ENCODE measurements around the gene IQCF2. TPM values are rescaled to one million over a fixed set of nuclear protein-coding genes. Genes with fewer than 3 reads are reported as not detected.
"Not testable (repeated sequence)": the region's sequence is repeated elsewhere in the genome, so short reads cannot be mapped to it uniquely, and the experiment has no call there.

Gene IQCF2
- total RNA-seq, 1 donor = not detected

DNA sequence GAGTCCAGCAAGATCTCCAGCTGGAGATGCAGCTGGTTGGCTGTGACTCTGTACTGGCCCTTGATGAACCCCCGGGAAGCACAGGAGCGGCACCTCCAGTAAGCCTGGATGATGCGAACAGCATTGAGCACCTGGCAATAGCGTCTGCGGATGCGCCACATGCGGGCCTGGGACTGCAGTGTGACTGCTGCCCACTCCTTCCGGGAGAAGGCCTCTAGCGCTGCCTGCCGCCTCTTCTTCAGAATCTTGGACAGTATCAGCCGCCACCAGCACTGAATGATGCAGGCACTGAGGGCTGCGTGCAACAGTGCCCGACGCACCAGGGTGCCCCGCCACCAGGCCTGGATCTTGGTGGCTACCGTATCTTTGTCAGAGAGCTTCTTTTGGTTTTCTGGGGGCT, 33.5 kb downstream of the IQCF2 start:
- H3K27ac ChIP-seq (ENCODE audit: low read depth, low read length) = no peak overlapping the region
- H3K4me3 ChIP-seq (ENCODE audit: insufficient read depth, low read length) = no peak overlapping the region
- no peak for DNase-seq (ENCODE audit: insufficient read length, low spot score, missing footprints)
- H3K27me3 ChIP-seq (ENCODE audit: insufficient read depth, low read length) = no peaks in the 10 kb centered on the region
- no peaks in the 10 kb centered on the region for H3K9me3 ChIP-seq (ENCODE audit: low read depth, low read length)
- H3K79me2 ChIP-seq (ENCODE audit: insufficient read depth, low read length) = no peaks in the 10 kb centered on the region
- H3K4me2 ChIP-seq (ENCODE audit: insufficient read depth, low read length) = no peak overlapping the region
- H2AFZ ChIP-seq (ENCODE audit: low read length) = no peak overlapping the region
- H4K20me1 ChIP-seq (ENCODE audit: insufficient read depth, low read length) = no peaks in the 10 kb centered on the region
- TF ChIP-seq, protein P1, sequence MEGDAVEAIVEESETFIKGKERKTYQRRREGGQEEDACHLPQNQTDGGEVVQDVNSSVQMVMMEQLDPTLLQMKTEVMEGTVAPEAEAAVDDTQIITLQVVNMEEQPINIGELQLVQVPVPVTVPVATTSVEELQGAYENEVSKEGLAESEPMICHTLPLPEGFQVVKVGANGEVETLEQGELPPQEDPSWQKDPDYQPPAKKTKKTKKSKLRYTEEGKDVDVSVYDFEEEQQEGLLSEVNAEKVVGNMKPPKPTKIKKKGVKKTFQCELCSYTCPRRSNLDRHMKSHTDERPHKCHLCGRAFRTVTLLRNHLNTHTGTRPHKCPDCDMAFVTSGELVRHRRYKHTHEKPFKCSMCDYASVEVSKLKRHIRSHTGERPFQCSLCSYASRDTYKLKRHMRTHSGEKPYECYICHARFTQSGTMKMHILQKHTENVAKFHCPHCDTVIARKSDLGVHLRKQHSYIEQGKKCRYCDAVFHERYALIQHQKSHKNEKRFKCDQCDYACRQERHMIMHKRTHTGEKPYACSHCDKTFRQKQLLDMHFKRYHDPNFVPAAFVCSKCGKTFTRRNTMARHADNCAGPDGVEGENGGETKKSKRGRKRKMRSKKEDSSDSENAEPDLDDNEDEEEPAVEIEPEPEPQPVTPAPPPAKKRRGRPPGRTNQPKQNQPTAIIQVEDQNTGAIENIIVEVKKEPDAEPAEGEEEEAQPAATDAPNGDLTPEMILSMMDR (IDR thresholded peaks at IDR 0.05; ENCODE audit: extremely low read depth, low read depth, low read length) = no peak
- H3K4me1 ChIP-seq (ENCODE audit: insufficient read depth, low read length) = no peaks in the 10 kb centered on the region
- H3K36me3 ChIP-seq (ENCODE audit: insufficient read depth, low read length) = no peaks in the 10 kb centered on the region

GRCh38 chr3:51896607-51897305, 35.3 kb downstream of the IQCF2 start:
- no peak overlapping the region for H3K4me3 ChIP-seq (ENCODE audit: insufficient read depth, low read length)
- no peaks in the 10 kb centered on the region for H3K27me3 ChIP-seq (ENCODE audit: insufficient read depth, low read length)
- H2AFZ ChIP-seq (ENCODE audit: low read length) = no peak overlapping the region
- H3K27ac ChIP-seq (ENCODE audit: low read depth, low read length) = no peak overlapping the region
- no peaks in the 10 kb centered on the region for H3K36me3 ChIP-seq (ENCODE audit: insufficient read depth, low read length)
- no peak overlapping the region for H3K4me2 ChIP-seq (ENCODE audit: insufficient read depth, low read length)
- no peaks in the 10 kb centered on the region for H4K20me1 ChIP-seq (ENCODE audit: insufficient read depth, low read length)
- TF ChIP-seq, protein P1 (IDR thresholded peaks at IDR 0.05; ENCODE audit: extremely low read depth, low read depth, low read length) = no peak
- H3K4me1 ChIP-seq (ENCODE audit: insufficient read depth, low read length) = no peaks in the 10 kb centered on the region
- no peak for DNase-seq (ENCODE audit: insufficient read length, low spot score, missing footprints)
- H3K79me2 ChIP-seq (ENCODE audit: insufficient read depth, low read length) = no peaks in the 10 kb centered on the region
- H3K9me3 ChIP-seq (ENCODE audit: low read depth, low read length) = no peaks in the 10 kb centered on the region

GRCh38 chr3:51897391-51897790, 36.0 kb downstream of the IQCF2 start:
- Histone ChIP-seq H3K9me3 (ENCODE audit: low read depth, low read length) (no peaks in the 10 kb centered on the region), H3K36me3 (ENCODE audit: insufficient read depth, low read length) (no peaks in the 10 kb centered on the region)

DNA sequence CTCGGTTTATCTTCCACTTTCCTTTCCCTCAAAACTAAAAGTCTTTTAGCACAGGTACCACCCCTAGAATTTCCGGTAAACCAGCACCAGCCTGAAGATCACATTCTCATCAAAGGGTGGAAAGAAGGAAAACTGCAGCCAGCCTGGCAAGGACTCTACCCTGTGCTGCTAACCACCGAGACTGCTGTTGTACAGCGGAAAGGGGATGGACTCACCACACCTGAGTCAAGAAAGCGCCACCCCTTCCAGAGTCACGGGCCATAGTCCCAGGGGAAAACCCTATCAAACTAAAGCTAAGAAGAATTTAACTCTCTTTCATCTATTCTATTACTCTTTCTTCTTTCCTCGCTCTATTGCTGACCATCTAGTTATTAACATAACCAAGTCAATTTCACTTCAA, 38.6 kb downstream of the IQCF2 start:
- H3K4me1 ChIP-seq (ENCODE audit: insufficient read depth, low read length); H4K20me1 ChIP-seq (ENCODE audit: insufficient read depth, low read length); H3K27ac ChIP-seq (ENCODE audit: low read depth, low read length); H3K9me3 ChIP-seq (ENCODE audit: low read depth, low read length); H3K4me3 ChIP-seq (ENCODE audit: insufficient read depth, low read length); H3K36me3 ChIP-seq (ENCODE audit: insufficient read depth, low read length); H3K4me2 ChIP-seq (ENCODE audit: insufficient read depth, low read length); DNase-seq (ENCODE audit: insufficient read length, low spot score, missing footprints); H3K79me2 ChIP-seq (ENCODE audit: insufficient read depth, low read length); H3K27me3 ChIP-seq (ENCODE audit: insufficient read depth, low read length); H2AFZ ChIP-seq (ENCODE audit: low read length): not testable (repeated sequence)

More at GRCh38 chr3:51897391-51897790, 36.0 kb downstream of the IQCF2 start:
- Histone ChIP-seq H3K27me3 (ENCODE audit: insufficient read depth, low read length) (no peaks in the 10 kb centered on the region), H3K4me2 (ENCODE audit: insufficient read depth, low read length) (no peak overlapping the region), H3K4me3 (ENCODE audit: insufficient read depth, low read length) (no peak overlapping the region), H3K4me1 (ENCODE audit: insufficient read depth, low read length) (no peaks in the 10 kb centered on the region), H3K27ac (ENCODE audit: low read depth, low read length) (no peak overlapping the region), H4K20me1 (ENCODE audit: insufficient read depth, low read length) (no peaks in the 10 kb centered on the region), H3K79me2 (ENCODE audit: insufficient read depth, low read length) (no peaks in the 10 kb centered on the region), H2AFZ (ENCODE audit: low read length) (no peak overlapping the region)
- DNase-seq (ENCODE audit: insufficient read length, low spot score, missing footprints) = no peak
- TF ChIP-seq, protein P1 (IDR thresholded peaks at IDR 0.05; ENCODE audit: extremely low read depth, low read depth, low read length) = no peak

DNA sequence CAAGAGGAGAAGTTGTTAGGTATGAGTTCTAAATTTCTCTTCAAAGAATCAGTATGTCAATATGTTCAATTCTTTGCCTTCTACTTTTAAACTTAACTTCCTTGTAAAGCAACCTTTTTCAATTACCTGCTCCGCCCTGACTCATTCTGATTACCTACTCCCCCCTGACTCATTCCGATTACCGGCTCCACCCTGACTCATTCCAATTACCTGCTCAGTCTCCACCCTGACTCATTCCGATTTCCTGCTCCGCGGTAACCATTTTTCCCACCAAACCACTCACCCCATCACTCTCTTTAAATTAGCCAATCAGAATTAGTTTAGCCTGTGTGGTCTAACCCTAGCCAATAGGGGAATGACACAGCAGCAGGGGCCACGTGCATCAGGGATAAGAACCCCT, 40.9 kb downstream of the IQCF2 start:
- H3K36me3 ChIP-seq (ENCODE audit: insufficient read depth, low read length); H2AFZ ChIP-seq (ENCODE audit: low read length); H3K27ac ChIP-seq (ENCODE audit: low read depth, low read length); H3K4me1 ChIP-seq (ENCODE audit: insufficient read depth, low read length); H3K27me3 ChIP-seq (ENCODE audit: insufficient read depth, low read length); H3K9me3 ChIP-seq (ENCODE audit: low read depth, low read length); DNase-seq (ENCODE audit: insufficient read length, low spot score, missing footprints); H3K4me2 ChIP-seq (ENCODE audit: insufficient read depth, low read length); H4K20me1 ChIP-seq (ENCODE audit: insufficient read depth, low read length); H3K4me3 ChIP-seq (ENCODE audit: insufficient read depth, low read length); H3K79me2 ChIP-seq (ENCODE audit: insufficient read depth, low read length): not testable (repeated sequence)
